Stimulated activated CD8-positive, alpha-beta memory T cell treated with anti-CD3 and anti-CD28 coated beads, Interleukin-2, amount 100 ng/mL, for 48 hours (primary cell): Measurements from ENCODE around the gene PTPN1.

Experiments used
- DNase-seq, 2 donors: peaks; one replicate each; pipeline ENCODE4 v3.0.0-alpha.2; 2020; ENCODE audit warnings: low read depth in 2 of 2

PTPN1 gene

GRCh38 chr20:50575865-50576720, 65.9 kb downstream of the PTPN1 start:
- DNase-seq: peak; percentile 29 to 50

GRCh38 chr20:50577175-50578018, 67.2 kb downstream of the PTPN1 start:
- no peak for DNase-seq

GRCh38 chr20:50578061-50578777, 68.0 kb downstream of the PTPN1 start:
- no peak for DNase-seq

- no peak for DNase-seq
Observed at GRCh38 chr20:50578778-50579165, 68.6 kb downstream of the PTPN1 start.

- DNase-seq: no peak
Observed at GRCh38 chr20:50579511-50579910, 69.3 kb downstream of the PTPN1 start.

- peak; percentile 26 to 32 for DNase-seq
Observed at GRCh38 chr20:50580016-50580747, 70.0 kb downstream of the PTPN1 start.

- DNase-seq: no peak
Observed at GRCh38 chr20:50580842-50581544, 70.8 kb downstream of the PTPN1 start.

- no peak for DNase-seq
Observed at GRCh38 chr20:50582092-50582491, 71.9 kb downstream of the PTPN1 start.

- no peak for DNase-seq
Observed at GRCh38 chr20:50582591-50583234, 72.5 kb downstream of the PTPN1 start.

- no peak for DNase-seq
Observed at GRCh38 chr20:50583442-50584150, 73.4 kb downstream of the PTPN1 start.

GRCh38 chr20:50584687-50585086, 74.5 kb downstream of the PTPN1 start:
- no peak for DNase-seq

GRCh38 chr20:50585214-50585613, 75.0 kb downstream of the PTPN1 start:
- DNase-seq: no peak

GRCh38 chr20:50585678-50586077, 75.5 kb downstream of the PTPN1 start:
- no peak for DNase-seq

GRCh38 chr20:50586531-50587232, 76.5 kb downstream of the PTPN1 start:
- no peak for DNase-seq

GRCh38 chr20:50587291-50587961, 77.2 kb downstream of the PTPN1 start:
- DNase-seq: no peak

- peak; percentile 65 to 67 for DNase-seq
Observed at GRCh38 chr20:50588034-50588736, 78.0 kb downstream of the PTPN1 start.

GRCh38 chr20:50589548-50590347, 79.6 kb downstream of the PTPN1 start:
- no peak for DNase-seq
